HG03520 (cell line): ENCODE results near the gene KIF22.
"Not testable (repeated sequence)": the region's sequence is repeated elsewhere in the genome, so short reads cannot be mapped to it uniquely, and the experiment has no call there.

Experiments used
- ATAC-seq: cut with Tn5 transposase; IDR thresholded peaks from one replicate; pipeline ENCODE4 v1.9.1; 2021; ENCODE audit warnings: mild to moderate bottlenecking, moderate library complexity; ENCODE audit not compliant: unreplicated experiment

Gene KIF22

GRCh38 chr16:29812754-29813643 lies 22.4 kb downstream of the KIF22 start:
- no peak for ATAC-seq

DNA sequence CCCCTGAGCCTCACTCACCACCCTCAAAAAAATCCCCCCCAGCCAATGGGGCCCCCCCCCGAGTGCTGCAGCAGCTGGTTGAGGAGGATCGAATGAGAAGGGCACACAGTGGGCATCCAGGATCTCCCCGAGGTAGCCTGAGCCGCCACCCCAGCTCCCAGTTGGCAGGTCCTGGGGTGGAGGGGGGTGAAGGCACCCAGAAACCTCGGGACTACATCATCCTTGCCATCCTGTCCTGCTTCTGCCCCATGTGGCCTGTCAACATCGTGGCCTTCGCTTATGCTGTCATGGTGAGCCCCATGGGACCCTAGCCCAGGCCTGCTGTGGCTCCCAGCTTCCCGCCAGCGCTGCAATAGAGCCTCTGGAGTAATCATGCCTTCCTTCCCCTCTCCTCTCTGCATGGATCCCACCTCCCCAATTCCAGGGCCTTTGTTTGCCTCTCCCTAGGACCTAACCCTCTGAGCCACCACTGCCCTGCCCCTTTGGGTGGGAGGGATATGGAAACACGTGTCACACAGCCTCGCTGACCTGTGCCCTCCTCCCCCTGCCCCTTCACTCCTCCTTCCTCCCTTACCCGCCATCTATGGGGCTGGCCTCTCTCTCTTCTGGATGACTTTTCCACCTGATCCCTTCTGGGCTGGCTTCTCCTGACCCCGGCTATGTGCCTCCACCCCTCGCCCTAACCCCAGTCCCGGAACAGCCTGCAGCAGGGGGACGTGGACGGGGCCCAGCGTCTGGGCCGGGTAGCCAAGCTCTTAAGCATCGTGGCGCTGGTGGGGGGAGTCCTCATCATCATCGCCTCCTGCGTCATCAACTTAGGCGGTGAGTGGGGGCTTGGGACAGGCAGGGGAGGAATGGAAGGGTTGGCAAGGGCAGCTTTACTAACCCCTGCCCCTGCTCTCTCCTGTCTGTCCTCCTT lies 23.4 kb downstream of the KIF22 start:
- no peak for ATAC-seq

GRCh38 chr16:29814592-29814991 lies 24.0 kb downstream of the KIF22 start:
- ATAC-seq = no peak

DNA sequence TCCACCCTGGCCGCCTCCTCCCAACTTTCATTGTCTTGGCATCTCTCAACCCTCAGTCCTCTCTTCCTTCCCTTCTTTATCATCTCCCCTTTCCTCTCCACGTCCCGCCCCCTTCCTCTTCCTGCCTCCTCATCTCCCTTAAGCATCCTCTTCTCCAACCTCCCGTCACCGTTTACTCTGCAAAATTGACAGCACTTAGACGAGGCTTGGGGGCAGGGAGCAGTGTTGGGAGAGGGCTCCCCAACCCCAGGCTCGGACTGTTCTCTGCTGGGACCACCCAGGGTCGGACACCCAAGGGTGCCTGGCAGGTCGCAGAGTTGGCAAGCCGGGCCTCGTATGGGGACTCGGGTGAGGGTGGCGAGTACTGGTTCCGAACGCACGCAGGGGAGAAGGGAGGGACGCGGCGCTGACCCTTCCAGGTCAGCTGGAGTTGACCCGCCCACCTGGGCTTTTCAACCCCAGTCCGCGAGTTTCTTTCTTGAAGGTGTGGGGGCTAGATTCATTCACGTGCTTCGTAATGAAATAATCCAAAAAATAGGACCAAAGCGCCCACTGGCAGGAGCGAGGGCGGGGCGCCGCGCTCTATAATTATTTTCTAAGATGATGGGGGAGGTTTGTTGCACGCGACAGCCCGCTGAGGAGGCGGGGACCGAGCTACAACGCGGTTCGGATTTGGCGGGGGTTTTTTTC lies 24.6 kb downstream of the KIF22 start:
- ATAC-seq = no peak

GRCh38 chr16:29815793-29816693 lies 25.5 kb downstream of the KIF22 start, which contains the start of gene PAGR1:
Gene PAGR1 (plus strand): TSS chr16:29816152. CDS start chr16:29816526, 374 bp downstream.
- peak; percentile 53 for ATAC-seq

DNA sequence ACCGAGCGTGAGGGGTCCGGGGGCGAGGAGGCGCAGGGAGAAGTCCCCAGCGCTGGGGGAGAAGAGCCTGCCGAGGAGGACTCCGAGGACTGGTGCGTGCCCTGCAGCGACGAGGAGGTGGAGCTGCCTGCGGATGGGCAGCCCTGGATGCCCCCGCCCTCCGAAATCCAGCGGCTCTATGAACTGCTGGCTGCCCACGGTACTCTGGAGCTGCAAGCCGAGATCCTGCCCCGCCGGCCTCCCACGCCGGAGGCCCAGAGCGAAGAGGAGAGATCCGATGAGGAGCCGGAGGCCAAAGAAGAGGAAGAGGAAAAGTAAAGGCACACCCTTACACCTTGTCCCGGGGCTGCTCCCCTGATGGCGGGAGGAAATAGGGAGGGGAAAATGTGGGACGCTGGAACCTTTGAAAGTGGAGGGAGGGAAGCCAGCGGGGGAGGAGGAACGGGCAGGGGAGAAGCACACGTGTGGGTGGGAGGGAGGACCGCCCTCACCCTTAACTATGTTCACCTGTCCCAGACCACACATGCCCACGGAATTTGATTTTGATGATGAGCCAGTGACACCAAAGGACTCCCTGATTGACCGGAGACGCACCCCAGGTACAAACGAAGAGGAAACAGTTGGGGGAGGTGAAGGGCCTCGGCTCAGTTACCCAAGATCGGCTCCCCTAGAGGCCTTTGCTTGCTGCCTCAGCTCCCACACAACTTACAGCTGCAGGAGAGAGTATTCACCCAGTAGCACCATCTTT lies 26.3 kb downstream of the KIF22 start:
- no peak for ATAC-seq

GRCh38 chr16:29818082-29818481 lies 27.5 kb downstream of the KIF22 start:
- no peak for ATAC-seq

GRCh38 chr16:29819506-29819905 lies 29.0 kb downstream of the KIF22 start:
- ATAC-seq = no peak

DNA sequence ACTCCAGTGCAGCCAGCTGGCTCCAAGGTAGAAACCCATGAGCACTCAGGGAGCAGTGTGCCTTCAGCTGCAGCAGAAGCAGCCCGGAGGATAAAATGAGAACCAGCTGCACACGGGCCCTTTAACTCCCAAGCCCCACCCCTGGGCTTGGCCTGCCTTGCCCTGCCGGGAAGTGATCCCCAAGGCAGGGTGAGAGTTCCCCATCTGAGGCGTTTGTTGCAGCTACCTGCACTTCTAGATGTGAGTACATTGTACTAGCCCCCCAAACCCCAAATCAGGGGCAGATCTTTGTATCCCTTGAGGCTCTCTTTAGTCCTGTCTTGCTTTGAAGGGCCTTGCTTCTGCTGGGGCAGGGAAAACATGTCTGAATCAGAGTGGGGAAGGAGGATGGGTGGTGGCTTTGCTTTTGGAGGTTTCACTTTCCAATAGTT lies 29.7 kb downstream of the KIF22 start, which contains the start of gene MVP:
MVP (plus strand) TSS at position 192 of the 431 bp plus-strand sequence. CDS start 10,088 bp downstream, outside the sequence.
- ATAC-seq = no peak

DNA sequence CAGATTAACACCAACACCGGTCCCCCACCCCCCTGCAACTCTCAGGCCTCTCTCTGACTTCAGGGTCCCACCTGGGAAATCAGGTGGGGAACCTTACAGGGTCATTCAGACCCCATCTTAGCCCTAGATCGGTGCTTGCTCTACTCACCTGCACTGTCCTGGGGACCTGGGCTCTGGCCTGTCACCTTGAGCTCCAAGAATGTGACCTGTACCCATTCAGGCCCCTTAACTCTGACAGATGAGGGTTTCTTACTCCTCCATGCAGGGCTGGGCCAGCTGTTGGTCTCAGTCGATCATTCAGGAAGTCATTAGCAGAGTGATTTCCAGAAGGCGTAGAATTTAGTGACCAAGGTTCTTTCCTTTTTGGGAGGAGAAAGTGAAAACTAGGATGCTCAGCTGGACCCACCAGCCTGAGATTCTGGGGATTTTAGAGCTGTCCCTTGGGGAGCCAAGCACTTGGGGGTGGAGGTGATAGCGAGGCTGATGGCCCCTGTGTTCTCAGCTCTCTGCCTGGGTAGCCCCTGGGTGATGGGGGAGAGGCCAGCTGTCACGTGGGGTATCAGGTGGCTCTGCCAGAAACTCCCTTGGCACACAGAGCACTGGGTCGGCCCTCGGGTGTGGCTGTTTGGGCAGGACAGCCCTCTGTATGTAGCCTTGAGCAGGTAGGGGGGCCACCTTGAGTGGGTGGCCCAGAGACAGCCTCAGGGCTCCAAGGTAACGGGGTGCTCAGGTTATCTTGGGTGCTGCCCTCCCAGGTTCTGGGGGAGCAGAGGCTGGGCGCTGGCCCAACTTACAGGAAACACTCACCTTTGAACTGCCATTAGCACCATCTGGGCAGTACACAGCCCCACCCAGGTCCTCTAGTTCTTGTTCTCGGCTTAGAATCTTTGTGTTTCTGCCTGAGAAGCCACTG lies 30.4 kb downstream of the KIF22 start:
- no peak for ATAC-seq

- no peak for ATAC-seq
Measured at GRCh38 chr16:29821643-29822115, 31.1 kb downstream of the KIF22 start.

GRCh38 chr16:29824589-29825144 lies 34.1 kb downstream of the KIF22 start:
- ATAC-seq = no peak

GRCh38 chr16:29825145-29826044 lies 34.8 kb downstream of the KIF22 start:
- ATAC-seq = no peak

GRCh38 chr16:29826342-29826695 lies 35.8 kb downstream of the KIF22 start:
- no peak for ATAC-seq

DNA sequence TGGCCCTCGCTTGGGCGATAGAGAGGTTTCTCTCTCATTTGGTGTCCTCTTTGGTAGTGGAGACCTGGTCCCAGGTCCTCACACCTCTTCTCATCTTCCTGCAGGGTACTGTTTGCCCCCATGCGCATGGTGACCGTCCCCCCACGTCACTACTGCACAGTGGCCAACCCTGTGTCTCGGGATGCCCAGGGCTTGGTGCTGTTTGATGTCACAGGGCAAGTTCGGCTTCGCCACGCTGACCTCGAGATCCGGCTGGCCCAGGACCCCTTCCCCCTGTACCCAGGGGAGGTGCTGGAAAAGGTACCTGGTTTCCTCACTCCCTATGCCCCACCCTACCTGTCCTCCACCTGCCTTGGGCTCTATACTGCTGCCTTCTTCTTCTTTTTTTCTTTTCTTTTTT lies 40.2 kb downstream of the KIF22 start:
- no peak for ATAC-seq

GRCh38 chr16:29831490-29831889 lies 40.9 kb downstream of the KIF22 start:
- no peak for ATAC-seq

DNA sequence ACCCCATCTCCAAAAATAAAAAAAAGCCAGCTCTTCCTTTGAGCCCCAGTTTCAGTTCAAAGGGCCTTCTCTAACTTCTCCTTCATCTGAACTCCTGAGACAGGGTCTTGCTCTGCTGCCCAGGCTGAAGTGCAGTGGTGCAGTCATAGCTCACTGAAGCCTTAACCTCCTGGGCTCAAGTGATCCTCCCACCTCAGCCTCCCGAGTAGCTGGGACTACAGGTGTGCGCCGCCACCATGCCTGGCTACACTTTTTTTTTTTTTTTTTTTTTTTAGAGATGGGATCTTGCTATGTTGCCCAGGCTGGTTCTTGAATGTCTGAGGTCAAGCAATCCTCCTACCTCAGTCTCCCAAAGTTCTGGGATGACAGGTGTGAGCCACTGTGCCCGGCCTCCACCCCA lies 42.7 kb downstream of the KIF22 start:
- ATAC-seq = not testable (repeated sequence)
